Thymus (tissue), 11 donors: ENCODE measurements around the gene MARF1. TPM values are rescaled to one million over a fixed set of nuclear protein-coding genes. Genes with fewer than 3 reads are reported as not detected.
"Not testable (repeated sequence)": the region's sequence is repeated elsewhere in the genome, so short reads cannot be mapped to it uniquely, and the experiment has no call there.

ENCODE experiments used
- DNase-seq, 9 donors: peaks; one replicate each; pipeline ENCODE4 v3.0.0-alpha.2; 2013; ENCODE audit warnings: low spot score in 9 of 9, low read depth in 6 of 9, missing footprints in 1 of 9
- H3K27ac ChIP-seq, 2 donors: one replicate each; pipeline ENCODE4 v1.5.1; 2013; ENCODE audit warnings: control low read depth in 1 of 2, low read depth in 1 of 2, low read length in 1 of 2, mild to moderate bottlenecking in 1 of 2, moderate library complexity in 1 of 2
- H3K27me3 ChIP-seq, 2 donors: one replicate each; pipeline ENCODE4 v1.5.1; 2013; ENCODE audit warnings: low read length in 1 of 2; ENCODE audit not compliant: control insufficient read depth in 2 of 2, insufficient read depth in 1 of 2
- H3K36me3 ChIP-seq, 2 donors: one replicate each; pipeline ENCODE4 v1.5.1; 2013; ENCODE audit warnings: low read length in 1 of 2, mild to moderate bottlenecking in 1 of 2, moderate library complexity in 1 of 2; ENCODE audit not compliant: control insufficient read depth in 2 of 2, insufficient read depth in 2 of 2
- H3K4me1 ChIP-seq, 2 donors: one replicate each; pipeline ENCODE4 v1.5.1; 2013; ENCODE audit warnings: low read length in 2 of 2; ENCODE audit not compliant: control insufficient read depth in 2 of 2, insufficient read depth in 2 of 2
- H3K4me3 ChIP-seq, 2 donors: one replicate each; pipeline ENCODE4 v1.5.1; 2013; ENCODE audit warnings: low read length in 2 of 2, control low read depth in 1 of 2, mild to moderate bottlenecking in 1 of 2
- H3K9me3 ChIP-seq, 2 donors: one replicate each; pipeline ENCODE4 v1.5.1; 2013; ENCODE audit warnings: low read length in 1 of 2, mild to moderate bottlenecking in 1 of 2; ENCODE audit not compliant: control insufficient read depth in 2 of 2, insufficient read depth in 1 of 2
- WGBS: extraction: QIAGEN DNeasy Blood & Tissue Kit; methylation state at CpG from one replicate; pipeline ENCODE4 v1.1.7; 2013; 5-methylcytosine and 5-hydroxymethylcytosine counted together
- polyA plus RNA-seq: library from polyadenylated mRNA; stranded (reverse); fragments of 200-250 nt; gene quantifications from one replicate; pipeline ENCODE4 v1.2.3, GENCODE V29; 2013
- total RNA-seq: library from RNA; stranded (reverse); fragments of 120-200 nt; gene quantifications from one replicate; pipeline ENCODE4 v1.2.4, GENCODE V29; 2013
- donor health status: healthy.

The MARF1 gene
- total and polyA plus RNA-seq, 2 donors = 12.6 to 33.7 TPM

- WGBS = 97% methylated on average over 6 of the region's 6 CpGs
- DNase-seq = no peak
- Histone ChIP-seq H3K4me3 (no peak overlapping the region), H3K27me3 (no peaks in the 10 kb centered on the region), H3K27ac (no peak overlapping the region), H3K36me3 (no peaks in the 10 kb centered on the region), H3K9me3 (no peaks in the 10 kb centered on the region), H3K4me1 (no peaks in the 10 kb centered on the region)
Observed at GRCh38 chr16:15557258-15557657, 85.7 kb downstream of the MARF1 start.

GRCh38 chr16:15556130-15556529, 86.8 kb downstream of the MARF1 start:
- Histone ChIP-seq H3K4me1 (no peaks in the 10 kb centered on the region), H3K4me3 (no peak overlapping the region), H3K9me3 (no peaks in the 10 kb centered on the region), H3K36me3 (no peaks in the 10 kb centered on the region), H3K27me3 (no peaks in the 10 kb centered on the region), H3K27ac (no peak overlapping the region)
- WGBS = 95% methylated on average over 5 of the region's 5 CpGs
- DNase-seq = no peak

GRCh38 chr16:15553313-15554088, 89.5 kb downstream of the MARF1 start:
- Histone ChIP-seq H3K9me3 (no peaks in the 10 kb centered on the region), H3K27ac (no peak overlapping the region), H3K27me3 (no peaks in the 10 kb centered on the region), H3K4me1 (no peaks in the 10 kb centered on the region), H3K4me3 (no peak overlapping the region), H3K36me3 (no peaks in the 10 kb centered on the region)
- WGBS = 95% methylated on average over 10 of the region's 10 CpGs
- DNase-seq = no peak

- 98% methylated on average over 6 of the region's 6 CpGs for WGBS
- no peaks in the 10 kb centered on the region for H3K36me3 ChIP-seq
- H3K4me3 ChIP-seq = no peak overlapping the region
- no peaks in the 10 kb centered on the region for H3K27me3 ChIP-seq
- H3K4me1 ChIP-seq = no peaks in the 10 kb centered on the region
- H3K27ac ChIP-seq = no peak overlapping the region
- no peak for DNase-seq
- no peaks in the 10 kb centered on the region for H3K9me3 ChIP-seq
Observed at GRCh38 chr16:15552507-15552906, 90.4 kb downstream of the MARF1 start.

- Histone ChIP-seq H3K36me3 (no peaks in the 10 kb centered on the region), H3K27me3 (no peaks in the 10 kb centered on the region), H3K27ac (no peak overlapping the region), H3K4me1 (no peaks in the 10 kb centered on the region), H3K9me3 (no peaks in the 10 kb centered on the region), H3K4me3 (no peak overlapping the region)
- no peak for DNase-seq
- 91% methylated on average over 3 of the region's 3 CpGs for WGBS
Observed at GRCh38 chr16:15548482-15548891, 94.5 kb downstream of the MARF1 start.

GRCh38 chr16:15547768-15548096, 95.2 kb downstream of the MARF1 start:
- DNase-seq = no peak
- Histone ChIP-seq H3K9me3 (no peaks in the 10 kb centered on the region), H3K27me3 (no peaks in the 10 kb centered on the region), H3K36me3 (no peaks in the 10 kb centered on the region), H3K4me3 (no peak overlapping the region), H3K4me1 (no peaks in the 10 kb centered on the region), H3K27ac (no peak overlapping the region)
- 96% methylated on average over 6 of the region's 6 CpGs for WGBS

- WGBS = 96% methylated on average over 13 of the region's 13 CpGs
Observed at GRCh38 chr16:15547072-15547767, 95.7 kb downstream of the MARF1 start.

GRCh38 chr16:15545544-15545943, 97.4 kb downstream of the MARF1 start:
- H3K4me1 ChIP-seq = no peaks in the 10 kb centered on the region
- H3K4me3 ChIP-seq = no peak overlapping the region
- 94% methylated on average over 2 of the region's 2 CpGs for WGBS
- no peaks in the 10 kb centered on the region for H3K27me3 ChIP-seq
- H3K36me3 ChIP-seq = no peaks in the 10 kb centered on the region
- no peak overlapping the region for H3K27ac ChIP-seq
- peaks cover 0 to 1% of the 10 kb centered on the region in 2 donors for H3K9me3 ChIP-seq
- DNase-seq = no peak

More at GRCh38 chr16:15547072-15547767, 95.7 kb downstream of the MARF1 start:
- not testable (repeated sequence) for H3K4me3 ChIP-seq, H3K9me3 ChIP-seq, H3K36me3 ChIP-seq, DNase-seq, H3K27ac ChIP-seq, H3K4me1 ChIP-seq, H3K27me3 ChIP-seq

GRCh38 chr16:15544405-15544804, 98.5 kb downstream of the MARF1 start:
- H3K27ac ChIP-seq = no peak overlapping the region
- no peaks in the 10 kb centered on the region for H3K36me3 ChIP-seq
- peaks cover 0 to 1% of the 10 kb centered on the region in 2 donors for H3K9me3 ChIP-seq
- H3K27me3 ChIP-seq = no peaks in the 10 kb centered on the region
- no peak overlapping the region for H3K4me3 ChIP-seq
- 97% methylated on average over 5 of the region's 5 CpGs for WGBS
- H3K4me1 ChIP-seq = no peaks in the 10 kb centered on the region
- DNase-seq = no peak
